ENCODE results near the gene OR8G1. TPM values are rescaled to one million over a fixed set of nuclear protein-coding genes. Genes with fewer than 3 reads are reported as not detected.

The OR8G1 gene
- total RNA-seq, result not detected

- peaks cover 4% of the 10 kb centered on the region for H3K27me3 Mint-ChIP-seq
- no peaks in the 10 kb centered on the region for H3K36me3 Mint-ChIP-seq (ENCODE audit: low read depth)
- DNase-seq (no peak), ATAC-seq (no peak)
- no peaks in the 10 kb centered on the region for H3K4me1 Mint-ChIP-seq
- H3K4me3 Mint-ChIP-seq, result no peak within 1 kb of the TSS
- no peaks in the 10 kb centered on the region for H3K9me3 Mint-ChIP-seq (ENCODE audit: low read depth)
- ChIA-PET POLR2A (no interaction called here), CTCF (no interaction called here)
- no peak within 1 kb of the TSS for H3K27ac Mint-ChIP-seq
- intact Hi-C loops (cut with DNase I, micrococcal nuclease), result no loop called here
Observed at GRCh38 chr11:124240621-124241397, at the start of gene OR8G1. Gene OR8G1 (plus strand): TSS chr11:124241095. CDS start chr11:124249676, 8,581 bp downstream.

DNA sequence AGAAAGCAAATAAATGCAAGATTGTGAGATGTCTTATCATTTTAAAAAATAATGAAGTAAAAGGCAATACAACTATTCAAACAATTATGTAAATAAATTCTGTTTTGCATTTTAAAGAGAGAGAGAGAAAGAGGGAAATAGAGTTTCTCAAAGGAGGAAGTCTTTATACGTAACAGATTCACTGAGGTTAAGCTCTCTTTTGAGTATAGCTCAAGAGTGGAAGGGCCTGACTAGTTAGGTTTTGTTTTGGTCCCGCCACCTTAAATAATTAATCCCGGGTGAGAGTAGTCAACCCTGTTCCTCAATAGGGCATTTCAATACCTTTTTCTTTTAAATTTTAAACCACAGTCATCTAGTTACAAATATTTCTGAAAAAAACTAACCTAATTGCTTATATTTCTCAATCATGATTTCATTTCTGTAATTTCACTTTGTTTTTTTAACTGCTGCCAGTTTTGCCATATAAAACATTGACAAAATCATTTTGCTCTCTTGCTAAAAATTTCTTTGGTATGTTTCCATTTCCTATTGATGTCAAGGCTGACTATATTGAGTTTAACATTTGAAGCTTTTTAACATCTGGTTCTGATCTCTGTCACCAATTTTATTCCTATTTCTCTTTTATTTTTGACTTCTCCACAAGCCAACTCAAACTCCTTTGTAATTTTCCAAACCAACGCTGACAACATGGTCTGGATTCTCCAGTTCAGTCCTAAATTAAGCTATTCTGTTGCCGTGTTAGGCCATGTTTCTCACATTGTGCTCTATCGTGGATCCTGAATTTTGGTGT lies 47.5 kb upstream of the OR8G1 start:
- ChIA-PET POLR2A (no interaction called here), CTCF (interaction anchor here (0.8 to 7.7 kb wide), 12 partner anchors 10 to 133 kb away, joined by 3 to 91 read pairs (median 3); no protein-coding TSS in a partner anchor)
- Mint-ChIP-seq H3K4me1 (no peaks in the 10 kb centered on the region), H3K4me3 (no peak overlapping the region), H3K27me3 (peaks cover 14% of the 10 kb centered on the region), H3K27ac (no peak overlapping the region), H3K36me3 (ENCODE audit: low read depth) (no peaks in the 10 kb centered on the region), H3K9me3 (ENCODE audit: low read depth) (no peaks in the 10 kb centered on the region)
- ATAC-seq (no peak), DNase-seq (no peak)
- intact Hi-C loops (cut with DNase I, micrococcal nuclease), result loop anchor here in 1 of 2 experiments (2.0 kb wide), 1 partner anchor 85 kb away; no protein-coding TSS in a partner anchor

DNA sequence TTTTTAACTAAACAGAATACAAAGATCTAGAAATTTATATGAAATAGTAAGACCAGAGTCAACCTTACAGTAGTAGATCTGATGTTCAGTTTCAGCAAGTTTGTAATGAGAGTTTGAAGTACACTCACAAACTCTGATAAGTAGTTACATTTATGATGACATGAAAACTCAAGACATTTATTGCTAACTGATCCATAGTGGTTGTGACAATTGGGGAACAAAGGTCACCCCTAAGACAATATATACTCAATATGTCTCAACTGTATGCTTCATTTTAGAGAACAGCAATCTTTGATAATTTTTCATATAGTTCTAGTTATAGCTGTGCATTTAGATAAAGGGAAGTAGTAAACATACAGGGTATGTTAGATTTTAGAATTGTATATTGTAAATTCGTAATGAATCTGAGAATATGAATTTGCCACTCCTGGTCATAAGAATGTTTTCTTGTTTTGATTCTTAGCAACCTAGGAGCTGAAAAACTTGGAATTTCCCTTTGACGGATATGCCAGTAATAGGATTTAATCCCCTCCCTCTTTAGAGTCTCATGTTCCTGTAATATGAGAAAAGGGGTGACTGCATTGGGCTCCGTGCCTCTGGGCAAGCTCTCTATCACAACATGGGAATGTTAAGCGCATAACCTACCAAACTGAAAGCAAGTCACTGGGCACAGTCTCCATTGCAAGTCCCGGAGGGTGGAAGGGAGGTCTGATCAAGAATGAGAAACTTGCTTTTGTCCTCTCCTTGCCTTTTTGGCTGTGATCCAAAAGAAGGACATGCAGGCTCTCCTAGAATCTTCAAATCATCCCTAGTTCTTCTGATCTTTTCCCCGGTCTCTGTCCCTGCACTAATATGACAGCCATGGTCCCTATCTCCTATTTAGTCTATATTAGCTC lies 46.4 kb upstream of the OR8G1 start:
- CTCF ChIA-PET, result interaction anchor here (0.5 to 7.7 kb wide), 18 partner anchors 9 to 467 kb away, joined by 3 to 91 read pairs (median 3); no protein-coding TSS in a partner anchor
- H3K4me3 Mint-ChIP-seq, result no peak overlapping the region
- intact Hi-C loops (cut with DNase I, micrococcal nuclease), result loop anchor here (1.0 to 2.0 kb wide), 3 partner anchors 86 to 123 kb away; no protein-coding TSS in a partner anchor

GRCh38 chr11:124195189-124195734 lies 45.6 kb upstream of the OR8G1 start:
- ChIA-PET CTCF (interaction anchor here (0.5 to 7.7 kb wide), 8 partner anchors 9 to 164 kb away, joined by 3 to 91 read pairs (median 4); no protein-coding TSS in a partner anchor), POLR2A (no interaction called here)
- intact Hi-C loops (cut with DNase I, micrococcal nuclease), result loop anchor here (1.0 to 2.0 kb wide), 3 partner anchors 86 to 124 kb away; no protein-coding TSS in a partner anchor
- Mint-ChIP-seq H3K9me3 (ENCODE audit: low read depth) (no peaks in the 10 kb centered on the region), H3K27ac (no peak overlapping the region), H3K4me1 (no peaks in the 10 kb centered on the region), H3K36me3 (ENCODE audit: low read depth) (no peaks in the 10 kb centered on the region), H3K4me3 (no peak overlapping the region), H3K27me3 (peaks cover 17% of the 10 kb centered on the region)
- peak; percentile 90 for ATAC-seq
- peak; percentile 71 for DNase-seq

More for the DNA sequence above, 46.4 kb upstream of the OR8G1 start:
- Mint-ChIP-seq H3K36me3 (ENCODE audit: low read depth) (no peaks in the 10 kb centered on the region), H3K4me1 (no peaks in the 10 kb centered on the region), H3K27me3 (peaks cover 15% of the 10 kb centered on the region), H3K9me3 (ENCODE audit: low read depth) (no peaks in the 10 kb centered on the region), H3K27ac (no peak overlapping the region)
- ATAC-seq (no peak), DNase-seq (no peak)
- POLR2A ChIA-PET, result no interaction called here

- DNase-seq (no peak), ATAC-seq (no peak)
- CTCF ChIA-PET, result interaction anchor here (1.4 to 1.6 kb wide), 3 partner anchors 14 to 129 kb away, joined by 4 to 10 read pairs (median 4); no protein-coding TSS in a partner anchor
- no peaks in the 10 kb centered on the region for H3K36me3 Mint-ChIP-seq (ENCODE audit: low read depth)
- H3K27me3 Mint-ChIP-seq, result peaks cover 14% of the 10 kb centered on the region
- no peaks in the 10 kb centered on the region for H3K9me3 Mint-ChIP-seq (ENCODE audit: low read depth)
- no peaks in the 10 kb centered on the region for H3K4me1 Mint-ChIP-seq
- POLR2A ChIA-PET, result no interaction called here
- intact Hi-C loops (cut with DNase I, micrococcal nuclease), result no loop called here
- no peak overlapping the region for H3K4me3 Mint-ChIP-seq
- no peak overlapping the region for H3K27ac Mint-ChIP-seq
Observed at GRCh38 chr11:124197999-124198398, 42.9 kb upstream of the OR8G1 start.

DNA sequence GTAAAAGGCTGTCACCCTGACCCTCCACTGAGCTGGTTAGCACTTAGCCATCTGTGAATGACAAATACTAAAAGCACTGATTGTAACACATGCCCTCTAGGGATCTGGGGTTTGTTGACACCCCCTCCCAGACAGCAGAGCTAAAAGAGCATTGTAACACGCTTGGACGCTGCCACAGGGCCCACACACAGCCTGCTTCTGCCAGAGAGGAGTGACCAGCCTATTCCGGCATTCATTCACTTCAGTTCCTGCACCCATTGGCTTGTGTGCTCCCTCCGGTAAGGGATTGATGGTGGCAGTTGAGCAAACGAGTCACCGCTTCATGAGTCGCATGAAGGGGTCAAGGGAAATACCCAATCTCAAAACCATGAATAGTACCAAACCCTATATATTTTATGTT lies 42.0 kb upstream of the OR8G1 start:
- no peaks in the 10 kb centered on the region for H3K36me3 Mint-ChIP-seq (ENCODE audit: low read depth)
- no peak overlapping the region for H3K27ac Mint-ChIP-seq
- H3K9me3 Mint-ChIP-seq (ENCODE audit: low read depth), result no peaks in the 10 kb centered on the region
- H3K4me1 Mint-ChIP-seq, result no peaks in the 10 kb centered on the region
- CTCF ChIA-PET, result interaction anchor here (0.5 to 1.4 kb wide), 2 partner anchors 127 to 202 kb away, joined by 3 to 10 read pairs; no protein-coding TSS in a partner anchor
- H3K27me3 Mint-ChIP-seq, result peaks cover 11% of the 10 kb centered on the region
- intact Hi-C loops (cut with DNase I, micrococcal nuclease), result no loop called here
- ATAC-seq (no peak), DNase-seq (peak; percentile 27)
- no peak overlapping the region for H3K4me3 Mint-ChIP-seq
- POLR2A ChIA-PET, result no interaction called here

GRCh38 chr11:124199702-124200101 lies 41.2 kb upstream of the OR8G1 start:
- no peak for DNase-seq
- POLR2A ChIA-PET, result no interaction called here
- CTCF ChIA-PET, result no interaction called here
- H3K4me1 Mint-ChIP-seq, result no peaks in the 10 kb centered on the region
- intact Hi-C loops (cut with DNase I, micrococcal nuclease), result no loop called here
- no peak for ATAC-seq
- H3K27me3 Mint-ChIP-seq, result peaks cover 10% of the 10 kb centered on the region
- H3K4me3 Mint-ChIP-seq, result no peak overlapping the region
- H3K9me3 Mint-ChIP-seq (ENCODE audit: low read depth), result no peaks in the 10 kb centered on the region
- H3K36me3 Mint-ChIP-seq (ENCODE audit: low read depth), result no peaks in the 10 kb centered on the region
- no peak overlapping the region for H3K27ac Mint-ChIP-seq

DNA sequence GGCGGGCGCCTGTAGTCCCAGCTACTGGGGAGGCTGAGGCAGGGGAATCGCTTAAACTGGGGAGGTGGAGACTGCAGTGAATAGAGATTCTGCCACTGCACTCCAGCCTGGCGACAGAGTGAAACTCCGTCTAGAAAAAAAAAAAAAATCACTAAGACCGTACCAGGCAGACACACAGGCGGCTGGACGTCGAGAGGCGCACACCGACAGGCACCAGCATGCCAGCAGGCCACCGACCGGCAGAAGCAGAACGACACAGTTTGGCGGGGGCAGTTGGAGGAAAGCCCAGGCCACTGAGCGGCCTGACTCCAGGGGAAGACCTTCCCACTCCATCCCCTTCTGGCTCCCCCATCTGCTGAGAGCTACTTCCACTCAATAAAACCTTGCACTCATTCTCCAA lies 40.2 kb upstream of the OR8G1 start:
- Mint-ChIP-seq H3K27me3 (peaks cover 7% of the 10 kb centered on the region), H3K36me3 (ENCODE audit: low read depth) (no peaks in the 10 kb centered on the region), H3K4me3 (no peak overlapping the region), H3K4me1 (no peaks in the 10 kb centered on the region), H3K27ac (no peak overlapping the region), H3K9me3 (ENCODE audit: low read depth) (no peaks in the 10 kb centered on the region)
- CTCF ChIA-PET, result no interaction called here
- intact Hi-C loops (cut with DNase I, micrococcal nuclease), result no loop called here
- no peak for ATAC-seq
- no peak for DNase-seq
- POLR2A ChIA-PET, result no interaction called here

DNA sequence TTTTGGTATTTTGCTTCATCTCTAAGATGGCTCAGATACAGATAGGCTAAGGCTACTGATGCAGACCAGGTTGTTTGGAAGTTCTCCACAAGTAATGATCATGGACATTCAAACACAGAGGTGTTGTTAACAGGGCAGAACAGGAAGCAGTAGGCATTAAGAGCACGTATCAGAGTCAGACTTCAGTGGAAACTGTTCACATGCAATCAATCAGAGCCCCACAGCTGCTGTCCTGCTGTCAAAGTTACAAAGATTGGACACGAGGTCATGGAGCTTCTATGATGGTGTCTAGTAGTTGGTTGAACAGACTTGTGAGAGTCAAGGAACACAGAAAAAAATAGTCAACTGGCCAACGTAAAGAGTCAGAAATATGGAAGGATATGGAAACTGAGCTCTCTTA lies 37.9 kb upstream of the OR8G1 start:
- Mint-ChIP-seq H3K27ac (no peak overlapping the region), H3K9me3 (ENCODE audit: low read depth) (no peaks in the 10 kb centered on the region), H3K4me1 (no peaks in the 10 kb centered on the region), H3K4me3 (no peak overlapping the region), H3K27me3 (peaks cover 7% of the 10 kb centered on the region), H3K36me3 (ENCODE audit: low read depth) (no peaks in the 10 kb centered on the region)
- intact Hi-C loops (cut with DNase I, micrococcal nuclease), result no loop called here
- no peak for DNase-seq
- no peak for ATAC-seq
- POLR2A ChIA-PET, result no interaction called here
- CTCF ChIA-PET, result interaction anchor here (1.1 kb wide), 1 partner anchor 10 kb away, joined by 3 read pairs; no protein-coding TSS in a partner anchor

DNA sequence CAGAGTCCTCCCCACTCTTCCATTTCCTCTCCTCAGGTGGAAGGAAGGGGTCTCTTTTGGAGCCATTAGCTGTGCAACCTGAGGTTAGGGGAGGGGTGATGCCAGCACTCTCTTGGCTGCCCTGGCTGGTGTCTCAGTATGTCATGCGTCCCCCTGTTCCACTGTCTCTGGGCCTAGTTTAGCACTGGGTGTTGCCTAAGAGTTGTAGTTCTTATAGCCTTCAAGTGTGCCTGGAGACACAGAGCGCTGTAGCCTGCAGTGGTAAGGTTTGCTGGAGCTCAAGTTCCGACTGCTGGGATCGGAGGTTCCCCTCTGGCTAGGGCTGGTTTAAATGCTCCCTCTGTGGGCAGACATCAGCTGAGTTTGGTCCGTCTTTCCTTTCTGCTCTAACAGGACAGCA lies 36.9 kb upstream of the OR8G1 start:
- CTCF ChIA-PET, result interaction anchor here (0.6 to 1.1 kb wide), 2 partner anchors 9 to 11 kb away, joined by 3 read pairs; no protein-coding TSS in a partner anchor

More for the DNA sequence above, 36.9 kb upstream of the OR8G1 start:
- H3K36me3 Mint-ChIP-seq (ENCODE audit: low read depth), result no peaks in the 10 kb centered on the region
- no peak for ATAC-seq
- no peaks in the 10 kb centered on the region for H3K4me1 Mint-ChIP-seq
- POLR2A ChIA-PET, result no interaction called here
- intact Hi-C loops (cut with DNase I, micrococcal nuclease), result no loop called here
- H3K9me3 Mint-ChIP-seq (ENCODE audit: low read depth), result no peaks in the 10 kb centered on the region
- H3K4me3 Mint-ChIP-seq, result no peak overlapping the region
- H3K27me3 Mint-ChIP-seq, result peaks cover 3% of the 10 kb centered on the region
- DNase-seq, result no peak
- no peak overlapping the region for H3K27ac Mint-ChIP-seq
